ENCODE results near the gene AGFG1.
"Not testable (repeated sequence)": the region's sequence is repeated elsewhere in the genome, so short reads cannot be mapped to it uniquely, and the experiment has no call there.

Gene AGFG1

GRCh38 chr2:227499627-227500300, 27.8 kb downstream of the AGFG1 start:
- no peak for DNase-seq (ENCODE audit: low read depth in 2 of 2)

DNA sequence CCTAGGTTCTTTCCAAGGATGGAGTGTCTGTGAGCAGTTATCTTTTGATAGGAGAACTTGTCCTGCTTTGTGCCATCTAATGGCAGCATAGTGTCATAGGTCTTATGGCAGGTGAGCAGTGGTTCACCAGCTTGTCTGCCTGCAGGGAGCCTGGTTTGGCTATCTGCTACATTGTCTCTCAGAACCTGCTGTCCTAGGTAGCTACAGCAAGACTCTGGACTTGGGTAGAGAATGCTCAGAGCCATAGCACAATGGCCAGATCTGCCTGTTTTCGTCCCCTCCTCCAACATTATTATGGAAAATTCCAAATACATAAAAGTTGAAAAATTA, 28.3 kb downstream of the AGFG1 start:
- no peak for DNase-seq (ENCODE audit: low read depth in 2 of 2)

DNA sequence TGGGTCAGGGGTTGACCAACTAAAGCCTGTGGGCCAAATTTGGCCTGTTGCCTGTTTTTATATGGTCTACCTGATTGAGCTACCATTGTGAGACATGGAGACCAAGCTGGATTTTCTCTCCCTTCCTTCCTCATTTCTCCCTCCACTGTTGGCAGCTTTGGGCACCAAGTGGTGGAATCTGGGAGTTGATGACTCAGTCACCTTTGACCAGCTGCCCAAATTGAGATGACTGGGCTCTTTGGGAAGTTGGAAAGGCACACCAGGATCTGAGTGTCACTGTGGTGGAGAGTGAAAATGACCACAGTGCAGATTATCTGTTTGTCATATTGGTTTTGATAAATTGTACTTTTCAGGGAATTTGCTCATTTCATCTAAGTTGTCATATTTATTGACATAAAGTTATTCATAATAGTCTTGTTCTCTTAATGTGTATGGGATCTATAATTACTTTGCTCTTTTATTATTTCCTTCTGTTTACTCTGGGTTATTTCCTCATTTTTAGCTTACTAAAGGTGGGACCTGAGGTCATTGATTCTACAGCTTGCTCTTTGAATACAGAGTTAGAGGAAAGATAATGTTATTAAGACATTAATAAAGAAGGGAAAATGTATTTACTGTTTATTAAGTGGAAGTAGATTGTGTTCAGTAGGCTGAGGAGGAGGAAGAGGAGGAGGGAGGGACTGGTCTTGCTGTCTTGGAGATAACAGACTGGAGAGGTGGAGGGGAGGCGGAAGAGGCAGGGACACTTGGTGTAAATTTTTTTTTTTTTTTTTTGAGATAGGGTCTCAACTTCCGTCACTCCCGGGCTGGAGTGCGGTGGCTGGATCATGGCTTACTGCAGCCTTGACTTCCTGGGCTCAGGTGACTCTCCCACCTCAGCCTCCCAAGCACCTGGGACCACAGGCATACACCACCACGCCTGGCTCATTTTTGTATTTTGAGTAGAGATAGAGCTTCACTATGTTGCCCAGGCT, 31.8 kb downstream of the AGFG1 start:
- DNase-seq (ENCODE audit: low read depth in 2 of 2) = no peak

DNA sequence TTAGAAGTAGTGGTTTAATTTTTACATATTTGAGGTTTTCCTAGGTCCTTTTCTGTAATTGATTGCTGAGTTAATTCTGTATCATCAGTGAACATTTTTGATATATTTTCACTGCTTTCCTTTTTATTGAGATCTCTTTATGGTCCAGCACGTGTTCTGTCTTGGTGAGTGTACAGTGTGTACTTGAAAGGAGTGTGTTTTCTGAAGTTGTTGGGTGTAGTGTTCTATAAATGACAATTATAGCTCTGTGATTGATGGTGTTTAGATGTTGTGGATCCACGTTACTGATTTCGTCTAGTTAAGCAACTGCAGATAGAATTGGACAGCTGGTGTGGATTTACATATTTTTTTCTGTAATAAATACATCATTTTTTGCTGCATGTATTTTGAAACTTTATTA, 32.7 kb downstream of the AGFG1 start:
- DNase-seq (ENCODE audit: low read depth in 2 of 2) = no peak

DNA sequence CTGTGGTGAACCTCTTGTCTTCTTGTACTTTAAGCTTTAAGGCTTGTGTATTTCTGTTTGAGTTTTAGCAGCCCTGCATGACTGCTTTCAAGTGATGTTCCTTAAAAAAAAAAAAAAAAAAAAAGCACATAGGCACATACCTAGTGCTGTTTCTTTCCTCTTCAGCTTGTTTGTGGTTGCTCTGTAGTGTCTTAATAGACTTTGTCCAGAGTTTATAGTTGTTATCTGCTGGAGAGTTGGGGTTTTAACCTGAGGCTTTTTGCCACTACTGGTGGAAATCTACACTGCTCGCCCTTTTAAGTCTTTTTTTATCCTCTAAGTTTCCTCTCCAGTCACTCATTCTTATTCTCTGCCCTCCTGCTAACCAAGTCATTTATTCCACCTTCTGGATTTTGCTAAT, 34.5 kb downstream of the AGFG1 start:
- DNase-seq (ENCODE audit: low read depth in 2 of 2) = no peak

DNA sequence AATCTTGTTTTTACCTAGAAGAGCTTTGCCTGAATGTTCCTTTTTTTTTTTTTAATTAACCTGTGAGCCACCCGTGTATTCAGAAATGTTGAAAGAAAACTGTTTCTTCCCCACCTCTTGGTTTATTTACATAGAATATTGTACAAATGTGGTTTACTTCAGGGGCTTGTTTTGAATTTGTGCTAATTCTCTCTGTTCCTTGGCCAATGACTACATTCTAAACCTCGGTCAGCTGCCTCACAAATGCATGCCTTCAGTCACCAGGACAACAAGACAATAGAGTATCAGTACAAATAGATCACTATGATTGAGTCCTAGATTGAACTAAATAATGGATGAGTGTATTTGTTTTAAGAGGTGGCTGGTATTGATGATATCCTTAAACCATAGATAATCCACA, 36.0 kb downstream of the AGFG1 start:
- DNase-seq (ENCODE audit: low read depth in 2 of 2) = no peak

GRCh38 chr2:227509076-227509475, 37.1 kb downstream of the AGFG1 start:
- no peak for DNase-seq (ENCODE audit: low read depth in 2 of 2)

GRCh38 chr2:227509824-227510619, 38.1 kb downstream of the AGFG1 start:
- no peak for DNase-seq (ENCODE audit: low read depth in 2 of 2)

- no peak for DNase-seq (ENCODE audit: low read depth in 2 of 2)
These were observed 38.6 kb downstream of the AGFG1 start for GRCh38 chr2:227510620-227510958.

DNA sequence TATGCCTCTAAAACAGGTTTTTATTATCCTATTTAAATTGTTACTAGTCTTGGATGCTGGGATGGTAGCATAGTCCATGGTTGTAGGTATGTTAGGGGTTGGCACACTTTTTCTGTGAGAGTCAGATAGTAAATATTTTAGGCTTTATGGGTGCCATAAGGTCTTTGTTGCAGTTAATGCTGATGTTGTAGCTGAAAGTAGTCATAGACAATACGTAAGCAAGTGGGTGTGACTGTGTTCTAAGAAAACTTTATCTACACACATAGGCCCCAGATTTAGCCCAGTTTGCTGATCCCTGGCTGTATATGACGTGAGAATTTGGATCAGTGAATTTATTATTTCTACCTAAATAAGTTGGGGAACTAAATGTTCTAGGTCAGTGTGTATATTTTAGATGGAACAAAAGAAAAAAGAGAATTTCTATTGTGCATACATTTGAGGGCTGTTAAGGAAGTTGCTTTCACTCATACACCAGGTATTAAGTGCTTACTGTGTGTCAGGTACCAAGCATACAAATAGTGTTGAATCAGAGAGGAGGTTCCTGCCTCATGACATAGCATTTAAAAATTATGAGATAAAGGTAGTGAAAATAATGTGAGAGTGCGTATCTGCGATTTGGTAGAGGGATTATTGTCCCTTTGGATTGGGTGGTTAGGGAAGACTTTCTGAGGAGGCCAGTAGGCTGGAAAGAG, 39.4 kb downstream of the AGFG1 start:
- DNase-seq (ENCODE audit: low read depth in 2 of 2) = no peak

GRCh38 chr2:227511955-227512354, 40.0 kb downstream of the AGFG1 start:
- no peak for DNase-seq (ENCODE audit: low read depth in 2 of 2)

DNA sequence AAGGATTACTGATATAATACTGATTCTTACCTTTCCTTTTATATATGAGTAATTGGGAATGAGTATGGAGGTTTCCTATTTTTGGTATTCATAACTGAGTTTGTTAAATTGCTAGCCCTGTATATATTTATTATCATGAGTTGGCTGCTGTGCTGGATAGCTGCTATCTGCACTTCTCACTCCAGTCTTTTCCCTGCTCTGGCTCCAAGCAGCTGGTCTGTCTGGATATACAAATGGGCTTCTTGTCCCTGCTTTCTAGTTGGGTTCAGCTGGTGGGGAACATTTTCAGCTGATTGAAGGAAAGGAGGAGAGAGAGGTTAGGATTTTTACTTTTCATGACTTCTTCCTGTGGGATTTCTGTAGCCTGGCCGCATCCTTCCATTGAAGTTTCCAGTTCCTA, 41.2 kb downstream of the AGFG1 start:
- no peak for DNase-seq (ENCODE audit: low read depth in 2 of 2)

GRCh38 chr2:227515742-227516141, 43.8 kb downstream of the AGFG1 start:
- DNase-seq (ENCODE audit: low read depth in 2 of 2) = no peak

DNA sequence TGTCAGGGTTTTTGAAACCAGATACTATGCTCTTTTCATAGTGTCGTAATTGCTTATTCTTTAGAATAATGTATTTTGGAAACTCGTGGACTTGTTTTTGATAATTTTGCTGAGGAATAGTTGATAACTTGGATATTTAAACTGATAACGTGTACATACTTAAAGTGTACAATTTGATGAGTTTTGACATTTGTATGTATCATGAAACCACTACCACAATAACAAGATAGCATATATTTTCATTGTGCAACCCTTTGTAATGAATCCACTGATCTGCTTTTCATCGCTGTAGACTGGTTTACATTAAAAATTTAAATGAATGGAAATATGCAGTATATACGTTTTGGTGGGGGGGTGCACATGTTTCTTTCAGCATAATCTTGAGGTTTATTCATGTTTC, 45.8 kb downstream of the AGFG1 start:
- DNase-seq (ENCODE audit: low read depth in 2 of 2) = no peak

DNA sequence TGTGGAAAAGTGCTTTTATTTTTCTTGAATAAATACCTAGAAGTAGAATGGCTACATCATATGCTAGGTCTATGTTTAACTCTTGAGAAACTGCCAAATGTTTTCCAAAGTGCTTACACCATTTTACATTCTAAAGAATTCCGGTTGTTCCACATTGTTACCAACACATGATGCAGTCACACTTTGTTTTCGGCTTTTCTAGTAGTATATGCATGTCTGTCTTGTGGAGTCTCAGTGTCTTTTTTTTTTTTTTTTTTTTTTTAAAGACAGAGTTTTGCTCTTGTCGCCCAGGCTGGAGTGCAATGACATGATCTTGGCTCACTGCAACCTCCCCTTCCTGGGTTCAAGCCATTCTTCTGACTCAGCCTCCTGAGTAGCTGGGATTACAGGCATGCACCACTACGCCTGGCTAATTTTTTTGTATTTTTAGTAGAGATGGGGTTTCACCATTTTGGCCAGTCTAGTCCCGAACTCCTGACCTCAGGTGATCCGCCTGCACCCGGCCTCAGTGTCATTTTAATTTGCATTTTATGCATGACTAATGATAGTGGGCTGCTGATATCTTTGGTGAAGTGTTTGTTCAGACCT, 46.4 kb downstream of the AGFG1 start:
- not testable (repeated sequence) for DNase-seq (ENCODE audit: low read depth in 2 of 2)

DNA sequence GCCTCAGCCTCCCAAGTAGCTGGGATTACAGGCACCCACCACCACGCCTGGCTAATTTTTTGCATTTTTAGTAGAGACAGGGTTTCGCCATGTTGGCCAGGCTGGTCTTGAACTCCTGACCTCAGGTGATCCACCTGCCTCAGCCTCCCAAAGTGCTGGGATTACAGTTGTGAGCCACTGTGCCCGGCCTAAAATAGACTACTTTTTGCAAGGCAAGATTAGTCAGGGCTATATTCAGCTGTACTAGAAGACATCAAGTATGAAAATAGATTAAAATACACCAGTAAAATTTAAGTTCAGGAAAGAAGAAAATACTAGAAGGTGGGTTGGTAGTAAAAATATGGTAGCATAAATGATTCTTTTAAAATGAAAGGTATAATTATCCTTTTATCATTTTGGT, 49.2 kb downstream of the AGFG1 start:
- not testable (repeated sequence) for DNase-seq (ENCODE audit: low read depth in 2 of 2)

- DNase-seq (ENCODE audit: low read depth in 2 of 2) = no peak
These were observed 52.7 kb downstream of the AGFG1 start for GRCh38 chr2:227524665-227525064.

GRCh38 chr2:227527351-227527750, 55.4 kb downstream of the AGFG1 start:
- DNase-seq (ENCODE audit: low read depth in 2 of 2) = no peak

- DNase-seq (ENCODE audit: low read depth in 2 of 2) = no peak
These were observed 56.8 kb downstream of the AGFG1 start for GRCh38 chr2:227528803-227529202.

- no peak for DNase-seq (ENCODE audit: low read depth in 2 of 2)
These were observed 57.9 kb downstream of the AGFG1 start for GRCh38 chr2:227529871-227530270.

DNA sequence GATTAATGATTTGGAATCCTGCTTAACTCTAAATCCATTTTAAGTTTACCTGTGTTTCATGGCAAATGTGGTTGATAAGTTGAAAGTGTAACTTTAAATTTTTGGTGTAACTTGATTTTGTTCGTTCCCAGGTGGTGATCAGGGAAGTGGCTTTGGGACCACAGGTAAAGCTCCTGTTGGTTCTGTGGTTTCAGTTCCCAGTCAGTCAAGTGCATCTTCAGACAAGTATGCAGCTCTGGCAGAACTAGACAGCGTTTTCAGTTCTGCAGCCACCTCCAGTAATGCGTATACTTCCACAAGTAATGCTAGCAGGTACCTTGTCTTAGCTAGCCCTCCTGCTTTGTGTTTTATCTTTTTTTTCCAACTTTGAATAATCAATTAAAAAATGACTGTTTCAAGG, 62.8 kb downstream of the AGFG1 start:
- no peak for DNase-seq (ENCODE audit: low read depth in 2 of 2)

DNA sequence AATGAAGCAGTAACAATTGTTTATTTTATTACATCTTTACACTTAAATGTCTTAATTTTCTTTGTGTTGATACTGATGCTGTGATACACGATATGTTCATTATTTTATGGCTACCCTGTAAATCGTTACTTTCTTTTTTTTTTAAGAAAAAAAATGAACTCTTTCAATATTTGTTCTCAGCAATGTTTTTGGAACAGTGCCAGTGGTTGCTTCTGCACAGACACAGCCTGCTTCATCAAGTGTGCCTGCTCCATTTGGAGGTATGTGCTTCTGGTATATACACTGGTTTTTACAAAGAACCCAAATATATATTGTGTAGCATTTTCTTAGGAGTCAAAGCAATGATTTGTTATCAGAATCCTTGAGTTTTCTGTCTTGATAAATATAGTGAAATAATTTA, 64.5 kb downstream of the AGFG1 start:
- DNase-seq (ENCODE audit: low read depth in 2 of 2) = no peak

All from stimulated activated CD4-positive, alpha-beta T cell treated with anti-CD3 and anti-CD28 coated beads, Interleukin-15, amount 100 ng/mL, for 48 hours (primary cell).